AG04450 (cell line): ENCODE measurements around the gene GABRR2. TPM values are rescaled to one million over a fixed set of nuclear protein-coding genes. Genes with fewer than 3 reads are reported as not detected.
A peak's percentile ranks its signal among the peaks of the same experiment; 100 is the strongest.

Source experiments
- CTCF ChIA-PET: fragments of 300-600, 350-600 bp; formaldehyde crosslinking; extraction: SDS; loops from one replicate; lab custom pipeline; 2022; ENCODE audit warnings: antibody characterized with exemption, inconsistent platforms; lab: Charles Lee
- POLR2A ChIA-PET: fragments of 350-600 bp; formaldehyde crosslinking; extraction: SDS; loops from one replicate; lab custom pipeline; 2021; ENCODE audit warnings: antibody characterized with exemption, inconsistent platforms; lab: Yijun Ruan, JAX
- DNase-seq: peaks from one replicate; pipeline ENCODE4 v3.0.0-alpha.2; 2011; ENCODE audit warnings: low read depth, low spot score
- H3K27ac ChIP-seq: one replicate; pipeline ENCODE4 v1.5.1; 2012; ENCODE audit warnings: low read depth, low read length, control low read depth
- H3K27me3 ChIP-seq: one replicate; pipeline ENCODE4 v1.6.0; 2012; ENCODE audit warnings: low read length; ENCODE audit not compliant: control insufficient read depth, insufficient read depth
- H3K4me3 ChIP-seq: 2 replicates; pipeline ENCODE4 v1.5.1; 2011; ENCODE audit warnings: mild to moderate bottlenecking, low read depth, low read length, control low read depth
- H3K9me3 ChIP-seq: 2 replicates; pipeline ENCODE4 v1.5.1; 2012; ENCODE audit warnings: low read length; ENCODE audit not compliant: control insufficient read depth, insufficient read depth
- polyA plus RNA-seq: library from polyadenylated mRNA; depleted of rRNA; stranded (reverse); fragments of >200 nt; gene quantifications from 2 replicates; pipeline ENCODE4 v1.2.3, GENCODE V29; 2011
- TF ChIP-seq, protein P1 (sequence below): IDR thresholded peaks from 2 replicates; pipeline ENCODE4 v1.5.1; 2011; ENCODE audit warnings: low read depth, low read length, control low read depth, inconsistent platforms

GABRR2 gene
- polyA plus RNA-seq, 1 experiment = 0.12 TPM

DNA sequence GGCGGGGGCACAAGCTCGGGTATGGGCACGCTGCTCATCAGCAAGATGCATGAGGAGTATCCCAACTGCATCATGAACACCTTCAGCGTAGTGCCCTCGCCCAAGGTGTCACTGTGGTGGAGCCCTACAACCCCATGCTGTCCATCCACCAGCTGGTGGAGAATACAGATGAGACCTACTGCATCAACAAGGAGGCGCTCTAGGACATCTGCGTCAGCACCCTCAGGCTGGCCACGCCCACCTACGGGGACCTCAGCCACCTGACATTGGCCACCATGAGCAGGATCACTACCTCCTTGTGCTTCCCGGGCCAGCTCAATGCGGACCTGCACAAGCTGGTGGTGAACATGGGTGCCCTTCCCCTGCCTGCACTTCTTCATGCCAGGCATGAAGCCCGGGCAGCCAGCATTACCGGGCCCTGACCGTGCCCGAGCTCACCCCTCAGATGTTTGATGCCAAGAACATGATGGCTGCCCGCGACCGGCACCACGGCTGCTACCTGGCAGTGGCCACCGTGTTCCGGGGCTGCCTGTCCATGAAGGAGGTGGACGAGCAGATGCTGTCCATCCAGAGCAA, 12.8 kb downstream of the GABRR2 start:
- POLR2A ChIA-PET = no interaction called here
- CTCF ChIA-PET = interaction anchor here (1.4 kb wide), 1 partner anchor 9 kb away, joined by 3 read pairs; no protein-coding TSS in a partner anchor
- H3K9me3 ChIP-seq = peaks cover 14% of the 10 kb centered on the region

DNA sequence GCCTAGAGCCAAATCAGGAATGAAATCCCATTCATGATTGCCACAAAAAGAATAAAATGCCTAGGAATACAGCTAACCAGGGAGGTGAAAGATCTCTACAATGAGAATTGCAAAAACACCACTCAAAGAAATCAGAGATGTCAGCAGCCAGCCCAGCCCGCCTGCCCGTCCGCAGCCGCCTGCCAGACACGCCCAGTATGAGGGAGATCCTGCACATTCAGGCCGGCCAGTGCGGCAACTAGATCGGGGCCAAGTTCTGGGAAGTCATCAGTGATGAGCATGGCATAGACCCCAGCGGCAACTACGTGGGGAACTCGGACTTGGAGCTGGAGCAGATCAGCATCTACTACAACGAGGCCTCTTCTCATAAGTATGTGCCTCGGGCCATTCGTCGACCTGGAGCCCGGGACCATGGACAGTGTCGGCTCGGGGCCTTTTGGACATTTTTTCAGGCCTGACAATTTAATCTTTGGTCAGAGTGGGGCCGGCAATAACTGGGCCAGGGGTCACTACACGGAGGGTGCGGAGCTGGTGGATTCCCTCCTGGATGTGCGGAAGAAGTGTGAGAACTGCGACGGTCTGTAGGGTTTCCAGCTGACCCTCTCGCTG, 13.4 kb downstream of the GABRR2 start:
- CTCF ChIA-PET = interaction anchor here (1.4 kb wide), 1 partner anchor 10 kb away, joined by 3 read pairs; no protein-coding TSS in a partner anchor
- no peak overlapping the region for H3K4me3 ChIP-seq
- H3K27me3 ChIP-seq = peaks cover 58% of the 10 kb centered on the region
- H3K9me3 ChIP-seq = peaks cover 14% of the 10 kb centered on the region
- POLR2A ChIA-PET = no interaction called here
- TF ChIP-seq, protein P1, sequence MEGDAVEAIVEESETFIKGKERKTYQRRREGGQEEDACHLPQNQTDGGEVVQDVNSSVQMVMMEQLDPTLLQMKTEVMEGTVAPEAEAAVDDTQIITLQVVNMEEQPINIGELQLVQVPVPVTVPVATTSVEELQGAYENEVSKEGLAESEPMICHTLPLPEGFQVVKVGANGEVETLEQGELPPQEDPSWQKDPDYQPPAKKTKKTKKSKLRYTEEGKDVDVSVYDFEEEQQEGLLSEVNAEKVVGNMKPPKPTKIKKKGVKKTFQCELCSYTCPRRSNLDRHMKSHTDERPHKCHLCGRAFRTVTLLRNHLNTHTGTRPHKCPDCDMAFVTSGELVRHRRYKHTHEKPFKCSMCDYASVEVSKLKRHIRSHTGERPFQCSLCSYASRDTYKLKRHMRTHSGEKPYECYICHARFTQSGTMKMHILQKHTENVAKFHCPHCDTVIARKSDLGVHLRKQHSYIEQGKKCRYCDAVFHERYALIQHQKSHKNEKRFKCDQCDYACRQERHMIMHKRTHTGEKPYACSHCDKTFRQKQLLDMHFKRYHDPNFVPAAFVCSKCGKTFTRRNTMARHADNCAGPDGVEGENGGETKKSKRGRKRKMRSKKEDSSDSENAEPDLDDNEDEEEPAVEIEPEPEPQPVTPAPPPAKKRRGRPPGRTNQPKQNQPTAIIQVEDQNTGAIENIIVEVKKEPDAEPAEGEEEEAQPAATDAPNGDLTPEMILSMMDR = no peak
- no peak overlapping the region for H3K27ac ChIP-seq
- DNase-seq = no peak

More for the DNA sequence above, 12.8 kb downstream of the GABRR2 start:
- TF ChIP-seq, protein P1 = no peak
- Histone ChIP-seq H3K4me3 (no peak overlapping the region), H3K27ac (no peak overlapping the region), H3K27me3 (peaks cover 54% of the 10 kb centered on the region)
- no peak for DNase-seq

DNA sequence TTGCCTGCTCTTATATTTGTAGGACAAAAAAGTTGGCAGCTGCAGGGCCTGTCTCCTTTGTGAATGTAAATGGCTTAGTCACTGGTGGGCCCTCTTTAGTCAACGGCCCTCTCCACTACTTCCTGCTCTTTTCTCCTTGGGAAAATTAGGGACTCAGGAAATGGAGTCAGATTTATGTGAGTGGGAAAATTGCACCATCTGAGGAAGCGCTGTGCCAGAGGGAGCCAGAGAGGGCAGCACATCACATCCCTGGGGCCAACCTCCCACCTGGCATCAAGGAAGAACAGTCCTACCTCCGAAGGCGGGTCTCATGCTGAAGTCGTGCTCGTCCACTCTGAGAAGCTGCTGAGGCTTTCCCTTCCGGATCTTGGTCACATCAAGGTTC, 15.6 kb downstream of the GABRR2 start:
- no peak for DNase-seq
- CTCF ChIA-PET = no interaction called here
- Histone ChIP-seq H3K27ac (no peak overlapping the region), H3K9me3 (peaks cover 14% of the 10 kb centered on the region), H3K27me3 (peaks cover 54% of the 10 kb centered on the region), H3K4me3 (no peak overlapping the region)
- TF ChIP-seq, protein P1 = no peak; the same call in 1 of the 2 replicates
- POLR2A ChIA-PET = no interaction called here

DNA sequence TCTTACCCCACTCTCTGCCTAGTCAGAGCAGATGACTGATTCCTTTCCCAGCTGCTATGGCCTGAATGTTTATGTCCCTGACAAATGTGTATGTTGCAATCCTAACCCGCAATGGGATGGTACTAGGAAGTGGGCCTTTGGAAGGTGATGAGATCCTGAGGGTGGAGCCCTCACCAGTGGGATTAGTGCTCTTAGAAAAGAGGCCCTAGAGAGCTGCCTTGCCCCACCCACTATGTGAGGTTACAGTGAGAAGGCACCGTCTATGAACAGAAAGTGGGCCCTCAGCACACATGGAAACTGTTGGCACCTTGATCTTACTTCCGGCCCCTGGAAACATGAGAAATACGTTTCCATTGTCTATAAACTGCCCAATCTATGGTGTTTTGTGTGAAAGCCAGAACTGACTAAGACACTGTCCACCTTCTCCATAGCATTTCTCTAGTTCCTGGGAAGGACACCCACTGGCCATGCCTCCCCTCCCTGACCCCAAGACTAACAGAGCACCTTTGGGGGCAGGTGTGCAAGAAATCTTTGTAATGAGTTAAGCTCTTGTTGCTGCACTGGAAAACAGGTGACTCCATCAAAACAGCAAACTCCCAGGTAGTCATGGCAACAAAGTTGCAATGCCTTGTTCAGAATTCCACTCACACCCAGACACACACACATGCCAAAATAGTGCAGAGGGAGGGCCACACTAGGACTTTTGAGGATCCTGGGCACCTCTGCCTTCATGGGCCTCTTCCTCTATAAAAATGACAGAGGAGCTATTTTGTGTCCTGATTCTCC, 16.2 kb downstream of the GABRR2 start:
- Histone ChIP-seq H3K4me3 (no peak overlapping the region), H3K9me3 (peaks cover 14% of the 10 kb centered on the region), H3K27me3 (peaks cover 57% of the 10 kb centered on the region), H3K27ac (no peak overlapping the region)
- ChIA-PET CTCF (no interaction called here), POLR2A (interaction anchor here (1.2 to 1.8 kb wide), 3 partner anchors 54 to 335 kb away, joined by 5 to 8 read pairs (median 5); partner anchors contain the start of genes PNRC1, RNGTT and UBE2J1)
- TF ChIP-seq, protein P1 = no peak
- peak; percentile 44 for DNase-seq
